HG03108 (cell line): ENCODE results near the gene SBSN.

ENCODE experiments used
- ATAC-seq: cut with Tn5 transposase; IDR thresholded peaks from one replicate; pipeline ENCODE4 v1.9.1; 2021; ENCODE audit warnings: moderate library complexity; ENCODE audit not compliant: unreplicated experiment

Gene SBSN

DNA sequence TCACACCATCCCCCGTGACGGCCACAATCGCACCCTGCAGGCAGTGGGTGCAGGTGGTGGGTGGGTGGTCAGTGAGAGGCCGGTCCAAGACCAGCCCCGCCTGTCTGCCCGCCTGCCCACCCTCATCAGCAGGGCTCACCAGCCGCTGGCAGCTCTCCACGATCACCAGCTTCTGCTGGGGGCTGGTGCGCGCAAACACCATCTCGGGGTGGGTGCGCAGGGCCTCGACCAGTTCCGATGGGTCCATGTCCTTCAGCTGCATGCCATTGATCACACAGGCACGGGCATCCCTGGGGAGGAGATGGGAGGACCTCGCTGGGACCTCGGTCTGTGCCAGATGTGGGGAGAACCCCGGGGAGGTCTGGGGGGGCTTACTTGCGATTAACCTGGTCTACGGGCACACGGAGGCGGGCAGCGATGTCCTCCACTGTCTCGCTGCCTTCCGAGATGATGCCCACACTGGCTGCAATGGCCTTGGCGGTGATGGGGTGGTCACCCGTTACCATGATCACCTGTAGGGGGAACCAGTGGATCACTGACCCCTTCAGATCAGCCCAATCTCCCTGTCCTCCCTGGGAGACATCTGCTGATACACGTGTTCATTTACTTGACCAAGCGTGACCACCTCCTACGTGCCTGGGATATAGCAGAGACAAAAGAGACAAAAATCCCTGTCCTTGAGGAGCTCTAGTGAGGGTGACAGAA, 27.3 kb upstream of the SBSN start:
- ATAC-seq, result no peak

DNA sequence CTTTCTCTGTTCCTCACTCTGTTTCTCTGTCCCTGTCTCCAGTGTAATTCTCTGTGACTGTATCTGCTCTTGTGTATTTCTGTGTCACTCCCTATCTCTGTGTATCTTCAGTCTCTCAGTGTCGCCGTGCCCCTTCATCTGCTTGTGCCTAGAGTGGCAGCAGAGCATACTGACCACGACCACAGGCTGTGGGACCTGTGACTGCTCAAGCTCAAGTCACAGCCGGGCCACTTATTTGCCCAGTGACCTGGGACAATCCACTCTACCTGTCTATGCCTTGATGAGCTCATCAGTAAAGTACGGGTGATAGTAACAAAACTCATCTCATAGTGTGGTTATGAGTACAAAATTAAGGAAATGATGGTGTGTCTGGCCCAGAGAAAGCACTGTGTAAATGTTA, 26.0 kb upstream of the SBSN start:
- no peak for ATAC-seq

DNA sequence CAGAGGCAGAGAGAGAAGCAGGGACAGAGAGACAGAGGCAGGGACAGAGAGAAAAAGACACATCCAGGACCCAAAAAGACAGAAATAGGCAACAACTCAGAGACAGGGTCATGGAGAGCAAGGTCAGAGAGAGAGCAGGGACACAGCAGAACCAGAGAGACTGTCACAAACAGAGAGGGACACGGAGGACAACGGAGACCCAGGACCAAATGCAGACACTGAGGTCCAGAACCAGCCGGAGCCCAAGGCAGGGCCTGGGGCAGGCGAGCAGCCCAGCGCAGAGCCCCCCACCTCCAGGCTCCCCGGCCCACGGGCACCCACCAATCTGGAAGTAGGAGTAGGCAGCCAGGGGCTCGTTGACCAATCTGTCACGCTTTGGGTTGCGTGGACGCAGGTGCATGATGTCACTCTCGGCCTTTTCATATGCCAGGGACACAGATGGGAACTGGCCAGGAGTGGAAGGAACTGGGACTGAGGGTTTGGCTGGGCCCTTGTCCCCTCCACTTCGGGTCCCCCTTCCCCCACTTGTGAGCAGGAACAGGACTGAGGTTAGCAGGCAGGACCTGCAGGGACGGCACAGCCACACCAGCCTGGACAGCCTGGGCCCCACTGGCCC, 25.4 kb upstream of the SBSN start:
- ATAC-seq, result no peak

DNA sequence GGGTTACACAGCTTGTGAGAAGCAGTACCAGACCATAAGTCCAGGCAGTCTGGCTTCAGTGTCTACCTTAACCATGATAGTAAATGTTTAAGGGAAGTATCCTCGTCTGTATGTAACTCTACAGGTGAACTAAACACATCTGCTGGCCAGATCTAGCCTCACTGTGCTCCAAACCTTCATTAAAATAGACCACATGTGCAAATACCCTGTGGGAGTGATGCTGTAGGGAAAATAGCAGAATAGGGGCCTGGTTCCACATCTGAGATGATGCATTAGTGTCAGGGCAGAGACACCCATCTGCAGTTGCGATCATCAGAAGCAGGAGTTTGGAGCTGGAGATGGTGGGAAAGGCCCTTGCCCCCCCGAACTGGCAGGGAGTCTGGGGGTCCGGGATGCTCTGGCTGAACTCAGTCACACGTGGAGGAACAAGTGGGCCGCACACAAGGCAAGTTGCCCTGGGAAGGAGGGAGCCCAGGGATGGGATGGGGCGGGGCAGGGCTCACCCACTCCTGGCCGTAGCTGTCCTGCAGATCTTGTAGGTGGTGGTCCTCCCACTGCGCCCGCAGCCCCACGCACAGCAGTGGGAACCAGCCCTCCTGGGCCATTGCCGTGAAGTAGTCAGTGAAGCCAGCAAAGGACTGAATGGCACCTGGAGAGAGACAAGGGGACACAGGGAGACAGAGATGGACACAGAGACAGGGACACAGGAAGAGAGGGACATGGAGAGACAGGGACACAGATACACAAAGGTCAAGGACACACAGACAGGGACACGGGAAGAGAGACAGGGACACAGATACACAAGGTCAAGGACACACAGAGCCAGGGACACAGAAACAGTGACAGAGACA, 24.6 kb upstream of the SBSN start:
- no peak for ATAC-seq

DNA sequence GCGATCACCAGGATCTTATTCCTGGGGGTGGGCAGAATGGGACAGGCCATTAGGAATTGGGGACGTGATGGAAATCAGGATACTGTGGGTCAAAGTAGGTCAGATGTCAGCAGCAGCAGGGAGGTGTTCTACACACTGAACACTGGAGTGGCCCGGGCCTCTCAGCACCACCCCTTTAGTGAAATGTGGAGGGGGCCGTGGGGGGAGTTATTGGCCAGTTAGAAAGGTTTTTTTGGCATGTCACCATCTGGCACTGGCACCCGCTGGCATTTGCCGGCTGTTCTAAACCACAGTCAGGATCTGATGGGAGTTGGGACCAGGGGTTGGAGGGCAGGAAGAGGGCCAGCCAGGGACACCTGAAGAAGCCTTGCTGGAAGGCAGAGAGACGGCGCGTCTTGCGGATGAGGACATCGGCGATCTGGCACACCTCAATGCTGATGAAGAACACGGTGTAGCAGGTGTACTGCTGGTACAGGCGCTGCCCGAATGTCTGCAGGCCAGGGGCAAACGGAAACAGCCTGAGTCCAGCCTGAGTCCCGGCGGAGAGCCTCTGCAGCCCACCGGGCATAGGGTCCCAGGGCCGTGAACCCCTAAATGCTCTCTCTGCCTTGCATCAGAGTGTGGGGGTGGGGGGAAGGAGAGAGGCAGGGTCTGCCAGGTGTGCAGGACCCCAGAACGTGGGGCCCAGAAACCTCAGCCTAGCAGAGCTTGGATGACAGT, 23.1 kb upstream of the SBSN start:
- no peak for ATAC-seq

DNA sequence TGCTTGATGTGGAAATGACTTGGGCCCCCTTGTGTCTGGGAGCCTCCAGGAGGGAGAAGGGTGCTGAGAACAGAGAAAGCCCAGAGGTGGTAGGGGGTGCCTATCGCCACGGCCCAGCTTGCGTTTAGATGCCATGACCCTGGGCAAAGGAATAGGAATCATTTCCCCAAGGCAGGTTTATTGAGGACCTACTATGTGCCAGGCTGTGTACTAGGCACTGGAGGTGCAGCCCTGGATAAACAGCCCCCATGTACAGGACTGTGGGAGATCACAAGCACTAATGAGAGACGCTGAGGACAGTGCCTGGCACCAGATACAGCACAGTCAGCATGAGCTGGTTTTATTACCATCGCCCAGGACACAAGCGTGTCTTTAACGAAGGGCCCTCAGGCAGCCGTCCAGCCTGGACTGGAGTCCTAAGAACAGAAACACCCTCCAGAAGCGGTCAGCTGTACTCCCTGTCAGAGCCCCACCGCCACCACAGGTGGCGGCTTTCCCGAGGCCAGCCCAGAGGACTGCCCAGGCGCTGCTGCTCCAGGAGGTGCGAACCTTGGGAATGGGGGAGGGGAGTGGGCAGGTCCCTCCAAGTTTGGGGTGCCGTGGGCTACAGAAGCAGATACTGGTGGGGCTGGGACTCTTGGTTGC, 21.9 kb upstream of the SBSN start:
- no peak for ATAC-seq

DNA sequence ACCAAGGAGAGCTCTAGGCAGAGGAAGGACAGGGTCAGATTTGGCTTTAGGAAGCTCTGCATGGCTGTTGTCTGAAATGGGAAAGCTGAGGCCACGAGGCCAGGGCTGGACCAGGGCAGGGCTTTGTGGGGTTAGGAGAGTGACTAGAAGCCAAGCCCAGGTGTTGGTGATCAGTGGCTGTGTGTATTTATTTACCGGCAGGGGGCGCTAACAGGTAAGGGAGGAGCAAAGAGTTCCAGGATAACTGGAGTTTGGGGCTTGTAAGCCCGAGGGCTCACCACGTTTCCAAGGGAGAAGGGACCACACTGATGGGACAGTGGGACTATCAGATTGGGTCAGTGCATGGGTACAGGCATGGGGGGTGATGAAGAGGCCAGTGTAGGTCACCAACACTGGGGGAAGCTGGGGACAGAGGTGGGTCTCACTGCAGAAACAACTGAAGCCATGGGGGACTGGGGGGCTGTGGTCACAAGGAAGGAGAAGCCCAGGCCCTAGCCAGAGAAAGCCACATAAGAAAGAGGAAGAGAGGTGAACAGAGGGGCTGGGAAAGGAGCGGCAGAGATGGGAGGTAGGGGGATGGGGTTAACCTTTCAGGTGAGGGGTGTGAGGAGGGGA, 21.2 kb upstream of the SBSN start:
- ATAC-seq, result no peak

DNA sequence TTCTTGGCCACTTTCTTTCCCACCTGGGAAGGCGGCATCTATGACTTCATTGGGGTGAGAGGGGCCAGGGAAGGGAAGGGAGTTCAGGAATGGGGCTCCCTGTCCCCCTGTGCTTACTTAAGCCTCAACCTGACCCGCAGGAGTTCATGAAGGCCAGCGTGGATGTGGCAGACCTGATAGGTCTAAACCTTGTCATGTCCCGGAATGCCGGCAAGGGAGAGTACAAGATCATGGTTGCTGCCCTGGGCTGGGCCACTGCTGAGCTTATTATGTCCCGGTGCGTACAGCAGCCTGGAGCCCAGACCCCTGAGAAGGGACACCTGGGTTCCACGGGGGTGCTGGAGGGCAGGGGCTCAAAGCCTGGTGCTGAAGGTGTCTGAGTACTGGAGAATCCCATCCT, 18.4 kb upstream of the SBSN start:
- ATAC-seq, result no peak

DNA sequence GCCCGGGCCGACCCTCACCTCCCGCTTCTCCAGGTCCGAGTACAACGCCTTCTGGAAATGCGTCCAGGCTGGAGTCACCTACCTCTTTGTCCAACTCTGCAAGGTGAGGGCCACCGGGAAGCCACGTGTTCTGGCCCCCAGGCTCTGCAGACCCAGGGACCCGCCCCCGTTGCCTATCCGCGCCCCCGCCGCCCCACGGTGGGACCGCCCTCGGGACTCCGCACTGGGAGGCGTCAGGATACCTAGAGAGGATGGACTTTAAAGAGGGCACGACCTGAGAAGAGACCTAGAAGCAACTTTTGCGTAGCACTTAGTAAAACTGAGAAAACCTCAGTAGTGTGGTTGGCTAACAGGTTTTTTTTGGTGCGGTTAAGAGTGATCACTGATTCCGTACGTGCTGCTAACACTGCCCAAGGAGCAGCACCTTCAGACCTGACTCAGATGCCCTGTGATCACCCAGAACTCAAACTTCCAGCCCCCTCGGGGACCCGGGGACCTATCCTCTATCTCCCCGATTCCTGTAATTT, 17.8 kb upstream of the SBSN start:
- ATAC-seq, result peak; percentile 23

DNA sequence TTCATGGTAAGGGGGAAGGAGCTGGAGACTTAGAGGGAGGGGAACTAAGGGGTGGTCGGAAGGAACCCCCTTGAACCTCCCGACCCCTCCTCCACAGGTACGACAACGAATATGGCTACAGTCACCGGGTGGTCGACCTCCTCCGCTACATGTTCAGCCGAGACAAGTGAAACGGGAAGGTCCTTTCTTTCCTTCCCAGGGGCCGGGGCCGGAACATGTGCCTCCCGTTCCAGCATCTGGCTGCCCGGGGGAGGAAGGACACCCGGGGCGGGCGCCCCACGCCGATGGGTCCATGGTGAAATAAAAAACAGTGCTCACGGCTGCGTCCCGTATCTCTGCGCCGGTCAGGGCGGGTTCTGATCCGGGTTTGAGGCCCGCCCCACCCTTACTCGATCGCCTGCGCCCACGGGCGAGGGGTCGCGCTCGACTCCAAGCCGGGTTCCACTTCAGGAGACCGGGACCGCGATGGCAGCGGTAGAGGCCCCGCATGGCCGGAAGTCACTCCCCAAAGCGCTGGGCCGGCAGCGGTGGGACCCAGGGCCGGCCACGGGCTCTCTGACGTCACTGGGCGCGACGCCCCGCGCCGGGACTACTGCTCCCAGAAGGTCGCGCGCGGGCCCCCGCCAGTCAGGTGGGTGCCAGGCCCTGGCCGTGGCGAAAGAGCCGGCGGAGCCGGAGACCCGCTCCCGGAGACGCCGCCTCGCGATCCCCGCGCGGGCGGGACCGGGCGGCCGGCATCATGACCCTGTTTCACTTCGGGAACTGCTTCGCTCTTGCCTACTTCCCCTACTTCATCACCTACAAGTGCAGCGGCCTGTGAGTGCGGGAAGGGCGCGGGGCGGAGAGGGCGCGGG, 17.1 kb upstream of the SBSN start, which contains the start of gene TMEM147:
Gene TMEM147 (plus strand): TSS at position 626 of the 854 bp plus-strand sequence. CDS start 114 bp downstream, at position 740.
- peak; percentile 79 for ATAC-seq

DNA sequence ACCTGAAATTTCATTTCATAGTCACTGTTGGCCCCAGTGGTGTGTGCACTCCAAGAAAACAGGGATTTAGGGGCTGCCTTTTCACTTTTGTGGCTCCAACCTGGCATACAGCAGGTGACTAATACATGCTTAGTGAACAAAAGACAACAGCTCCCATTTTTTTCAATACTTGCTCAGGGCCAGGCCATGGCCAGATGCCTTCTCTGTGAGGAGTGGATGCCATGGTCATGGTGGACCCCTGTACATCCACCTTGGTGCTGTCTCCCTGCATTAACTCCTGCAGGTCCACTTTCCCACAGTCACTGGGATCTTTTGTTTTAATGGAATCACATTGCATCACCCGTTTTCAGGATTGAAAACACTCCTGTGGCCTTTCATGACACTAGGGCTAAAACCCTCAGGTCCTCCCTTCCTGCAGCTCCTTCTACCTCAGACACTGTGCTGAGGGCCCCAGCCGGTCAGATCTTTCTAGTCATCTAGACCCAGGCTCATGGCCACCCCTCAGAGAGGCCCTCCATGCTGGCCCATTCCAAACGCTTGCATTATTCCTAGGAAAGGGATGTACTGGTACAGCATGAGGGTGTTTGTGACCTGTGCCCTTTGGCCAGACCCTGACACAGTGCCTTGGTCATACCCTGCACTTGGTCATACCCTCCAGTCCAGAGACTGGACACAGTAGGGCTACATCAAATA, 16.1 kb upstream of the SBSN start:
- no peak for ATAC-seq

DNA sequence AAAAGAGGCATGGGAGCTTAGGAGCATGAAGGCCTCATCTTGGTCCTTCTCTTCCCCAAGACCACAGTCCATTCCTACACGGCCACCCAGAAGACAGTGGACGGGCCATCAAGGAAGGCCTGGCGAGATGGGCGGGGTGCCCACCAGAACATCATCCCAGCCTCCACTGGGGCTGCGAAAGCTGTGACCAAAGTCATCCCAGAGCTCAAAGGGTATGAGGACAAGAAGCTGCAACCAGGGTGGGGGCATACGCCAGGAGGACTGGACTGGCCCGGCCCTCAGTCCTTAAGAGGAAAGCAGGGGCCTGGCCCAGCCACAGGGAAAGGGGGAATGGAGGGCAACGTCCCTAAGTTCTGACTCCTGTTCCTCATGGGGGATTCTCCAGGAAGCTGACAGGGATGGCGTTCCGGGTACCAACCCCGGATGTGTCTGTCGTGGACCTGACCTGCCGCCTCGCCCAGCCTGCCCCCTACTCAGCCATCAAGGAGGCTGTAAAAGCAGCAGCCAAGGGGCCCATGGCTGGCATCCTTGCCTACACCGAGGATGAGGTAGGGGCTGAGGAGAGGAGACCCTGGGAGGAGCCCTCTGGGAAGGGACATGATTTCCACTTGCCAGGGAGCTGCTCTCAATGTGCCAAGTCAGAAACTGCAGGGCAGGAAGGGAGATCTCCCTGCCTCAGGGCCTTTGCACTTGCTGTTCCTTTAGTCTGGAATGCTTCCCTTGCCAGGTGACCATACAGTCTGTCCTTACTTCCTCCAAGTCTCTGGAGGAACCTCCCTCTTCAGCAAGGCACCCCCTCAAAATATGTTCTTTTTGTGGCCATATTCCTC, 15.4 kb upstream of the SBSN start:
- ATAC-seq, result no peak

DNA sequence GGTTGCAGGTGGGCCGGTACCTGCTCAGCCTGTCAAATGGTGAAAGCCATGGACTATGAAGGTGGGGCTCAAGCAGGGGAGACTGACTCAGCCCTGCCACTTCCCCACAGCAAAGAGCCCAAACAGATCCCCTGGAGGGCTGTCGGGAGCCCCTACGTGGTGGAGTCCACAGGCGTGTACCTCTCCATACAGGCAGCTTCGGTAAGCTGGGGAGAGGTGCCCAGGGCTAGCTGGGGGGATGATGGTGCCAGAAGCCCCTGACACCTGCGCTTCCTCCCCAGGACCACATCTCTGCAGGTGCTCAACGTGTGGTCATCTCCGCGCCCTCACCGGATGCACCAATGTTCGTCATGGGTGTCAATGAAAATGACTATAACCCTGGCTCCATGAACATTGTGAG, 14.1 kb upstream of the SBSN start:
- no peak for ATAC-seq

DNA sequence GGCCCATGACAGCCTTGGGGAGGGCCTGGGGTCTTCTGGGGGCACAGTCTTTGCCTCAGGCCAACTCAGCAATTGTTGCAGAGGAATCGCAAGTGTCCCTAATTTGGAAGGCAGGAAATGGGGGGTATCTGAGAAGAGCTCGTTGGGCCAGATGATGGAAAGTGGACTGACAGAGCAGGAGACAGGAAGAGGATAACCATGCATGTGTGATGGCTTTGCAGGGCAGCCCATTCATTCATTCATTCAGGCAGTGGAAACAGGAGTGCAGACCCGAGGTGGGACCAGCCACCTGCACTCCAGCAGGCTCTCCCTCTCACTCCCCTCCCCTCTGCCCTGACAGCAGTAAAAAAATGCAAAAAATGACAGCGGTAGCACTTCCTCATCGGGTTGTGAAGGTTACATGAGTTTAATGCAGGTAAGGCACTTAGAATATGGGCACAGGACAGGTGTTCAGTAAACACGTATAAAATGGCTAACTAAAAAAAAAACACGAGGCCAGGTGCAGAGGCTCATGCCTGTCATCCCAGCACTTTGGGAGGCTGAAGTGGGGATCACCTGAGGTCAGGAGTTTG, 12.3 kb upstream of the SBSN start:
- ATAC-seq, result no peak

DNA sequence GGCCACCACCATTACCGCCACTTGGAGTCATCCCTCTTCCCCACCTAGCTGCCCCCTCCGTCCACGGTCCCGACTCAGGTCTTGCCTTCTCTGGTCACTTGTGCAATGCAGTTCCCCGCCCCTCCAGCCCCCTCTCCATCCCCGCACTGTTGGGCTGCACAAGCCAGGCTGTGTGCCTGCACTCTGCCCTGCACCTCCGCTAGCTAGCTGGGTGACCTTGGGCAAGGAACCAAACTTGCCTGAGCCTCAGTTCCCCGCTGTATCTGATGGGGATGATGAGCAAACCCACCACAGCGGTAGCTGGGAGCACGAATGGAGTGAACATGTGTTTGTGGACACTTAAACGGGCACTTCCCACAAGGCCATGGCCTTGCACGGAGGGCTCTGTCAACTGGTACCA, 11.7 kb upstream of the SBSN start:
- ATAC-seq, result no peak

DNA sequence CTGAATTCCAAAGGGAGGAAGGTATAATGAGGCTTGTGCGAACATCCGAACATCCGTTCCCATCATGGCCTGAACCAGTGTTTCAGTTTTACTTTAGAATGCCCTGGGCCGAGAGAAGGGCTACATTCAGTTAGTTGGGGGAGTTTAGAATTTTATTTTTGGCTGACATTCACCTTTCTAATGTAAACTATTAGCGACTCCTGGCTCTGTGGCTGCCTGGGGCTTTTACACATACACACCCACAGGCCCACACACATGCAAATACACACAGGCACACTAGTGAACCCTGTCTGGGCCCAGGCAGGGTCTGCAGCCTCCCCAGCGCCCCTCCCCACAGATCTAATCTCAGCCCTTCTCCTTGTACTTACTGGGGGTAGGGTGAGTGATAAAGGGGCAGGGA, 11.2 kb upstream of the SBSN start:
- no peak for ATAC-seq

DNA sequence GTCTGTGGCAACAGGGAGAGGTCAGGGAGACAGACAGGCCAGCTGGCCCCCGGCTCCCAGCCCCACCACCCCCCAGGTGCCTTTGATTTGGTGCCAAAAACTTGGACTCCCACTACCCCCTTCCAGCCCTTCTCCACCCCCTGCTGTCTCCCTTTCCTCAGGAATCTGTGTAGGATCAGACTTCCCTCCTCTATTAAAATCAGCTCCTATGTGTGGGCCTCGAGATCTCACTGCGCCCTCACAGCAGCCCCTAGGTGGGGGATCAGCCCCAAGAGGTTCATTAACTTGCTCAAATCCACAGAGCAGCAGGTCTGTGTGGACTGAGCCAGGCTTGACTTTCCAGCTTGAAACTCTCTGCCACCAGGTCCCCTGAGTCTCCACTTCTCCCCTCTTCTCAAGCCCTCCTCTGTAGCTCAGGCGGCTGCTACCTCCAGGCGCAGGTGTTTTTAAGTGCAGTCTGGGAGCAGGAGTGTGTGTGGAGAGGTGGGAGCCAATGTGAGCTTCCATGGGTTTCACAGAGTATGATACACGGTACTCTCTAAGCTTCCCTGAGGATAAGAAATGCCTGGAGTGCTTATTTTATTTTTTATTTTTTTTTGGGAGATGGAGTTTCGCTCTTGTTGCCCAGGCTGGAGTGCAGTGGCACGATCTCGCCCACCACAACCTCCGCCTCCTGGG, 6.8 kb upstream of the SBSN start:
- no peak for ATAC-seq
